ENCODE results near the gene WBP11.

DNA sequence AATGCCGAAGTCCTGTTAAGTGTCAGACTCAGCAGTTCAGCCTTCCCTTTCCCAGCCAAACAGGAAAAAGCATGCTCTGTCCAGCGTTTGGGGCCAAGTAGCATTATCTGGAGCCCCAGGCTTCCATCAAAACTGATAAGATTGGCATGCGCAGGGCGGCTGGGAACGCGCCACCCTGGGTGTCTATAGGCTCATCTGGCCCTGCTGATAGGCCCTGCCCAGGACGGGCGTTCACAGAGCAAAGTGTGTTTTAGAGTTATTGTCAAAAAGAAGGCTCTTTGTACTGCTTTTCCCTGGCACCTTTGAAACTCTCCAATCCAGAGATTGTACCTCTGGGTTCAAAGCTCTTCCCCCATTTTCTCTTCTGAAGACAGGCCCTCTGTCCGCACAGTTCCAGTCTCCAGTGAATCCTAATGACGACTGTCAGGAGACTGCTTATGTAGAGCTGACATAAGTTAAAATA is 40.2 kb upstream of the WBP11 start, which contains the start of gene ART4:
- TF ChIP-seq CTCF (IDR thresholded peaks at IDR 0.05), result no peak
- no peak for TF ChIP-seq EZH2 (IDR thresholded peaks at IDR 0.05)

Measured in neural progenitor cell (in vitro differentiated cells).